Hepatocyte (in vitro differentiated cells): ENCODE data around the gene SCYL3. TPM values are rescaled to one million over a fixed set of nuclear protein-coding genes. Genes with fewer than 3 reads are reported as not detected.

Experiments used
- DNase-seq: peaks from one replicate; pipeline ENCODE4 v3.0.0-alpha.2; 2016; ENCODE audit warnings: low spot score
- H2AFZ ChIP-seq: fragments of 200-600 bp; sonication (generic); 2 replicates; pipeline ENCODE4 v1.6.0; 2016; ENCODE audit warnings: antibody characterized with exemption, mild to moderate bottlenecking
- H3K27ac ChIP-seq: fragments of 200-600 bp; sonication (generic); 2 replicates; pipeline ENCODE4 v1.5.1; 2016; ENCODE audit warnings: mild to moderate bottlenecking
- H3K27me3 ChIP-seq: fragments of 200-600 bp; sonication (generic); 2 replicates; pipeline ENCODE4 v1.6.1; 2016
- H3K36me3 ChIP-seq: fragments of 200-600 bp; sonication (generic); replicated peaks from 2 replicates; pipeline ENCODE4 v1.5.1; 2016; ENCODE audit warnings: low read depth; ENCODE audit not compliant: insufficient read depth
- H3K4me1 ChIP-seq: fragments of 200-600 bp; sonication (generic); 2 replicates; pipeline ENCODE4 v1.5.1; 2016; ENCODE audit warnings: mild to moderate bottlenecking, moderate library complexity; ENCODE audit not compliant: insufficient read depth
- H3K4me2 ChIP-seq: fragments of 200-600 bp; sonication (generic); 2 replicates; pipeline ENCODE4 v1.6.0; 2016
- H3K4me3 ChIP-seq: fragments of 200-600 bp; sonication (generic); 2 replicates; pipeline ENCODE4 v1.5.1; 2016; ENCODE audit warnings: mild to moderate bottlenecking
- H3K79me2 ChIP-seq: fragments of 200-600 bp; sonication (generic); 2 replicates; pipeline ENCODE4 v1.6.0; 2017; ENCODE audit warnings: mild to moderate bottlenecking
- H3K9me2 ChIP-seq: fragments of 200-600 bp; sonication (generic); replicated peaks from 2 replicates; pipeline ENCODE4 v1.6.0; 2017; ENCODE audit warnings: mild to moderate bottlenecking; ENCODE audit not compliant: insufficient read depth
- H3K9me3 ChIP-seq: fragments of 200-600 bp; sonication (generic); 2 replicates; pipeline ENCODE4 v1.5.1; 2016; ENCODE audit warnings: low read depth, mild to moderate bottlenecking
- H4K20me1 ChIP-seq: fragments of 200-600 bp; sonication (generic); 2 replicates; pipeline ENCODE4 v1.6.0; 2016; ENCODE audit warnings: mild to moderate bottlenecking; ENCODE audit not compliant: insufficient read depth, poor library complexity, severe bottlenecking
- EZH2 ChIP-seq: fragments of 200-600 bp; sonication (generic); IDR thresholded peaks from 2 replicates; pipeline ENCODE4 v1.6.1; 2016; ENCODE audit warnings: antibody characterized with exemption, mild to moderate bottlenecking, borderline replicate concordance
- EZH2phosphoT487 ChIP-seq: fragments of 200-600 bp; sonication (generic); IDR thresholded peaks from one replicate; pipeline ENCODE4 v1.6.1; 2018; ENCODE audit warnings: antibody characterized with exemption, mild to moderate bottlenecking, low read depth, moderate library complexity; ENCODE audit not compliant: unreplicated experiment, severe bottlenecking
- WGBS: methylation state at CpG from one replicate; pipeline ENCODE4 v1.1.6; 2016; ENCODE audit warnings: low lambda C conversion rate; ENCODE audit errors: missing lambda C conversion rate; 5-methylcytosine and 5-hydroxymethylcytosine counted together
- polyA plus RNA-seq: library from polyadenylated mRNA; unstranded; fragments of >200 nt; fragmentation: Nextera tagmentation; extraction: Ambion mirVana; gene quantifications from 2 replicates; pipeline ENCODE4 v1.2.1, GENCODE V29; 2016
- total RNA-seq: library from RNA; depleted of rRNA; stranded (reverse); fragments of >200 nt; gene quantifications from 2 replicates; pipeline ENCODE4 v1.2.3, GENCODE V29; 2014
- TF ChIP-seq, protein P1 (sequence below): fragments of 200-600 bp; sonication (generic); IDR thresholded peaks from 2 replicates; pipeline ENCODE4 v1.5.1; 2016; ENCODE audit warnings: antibody characterized with exemption, mild to moderate bottlenecking; ENCODE audit not compliant: poor library complexity

Gene SCYL3
- total and polyA plus RNA-seq, 2 experiments from 2014 or later: 4.9 to 7.7 TPM

DNA sequence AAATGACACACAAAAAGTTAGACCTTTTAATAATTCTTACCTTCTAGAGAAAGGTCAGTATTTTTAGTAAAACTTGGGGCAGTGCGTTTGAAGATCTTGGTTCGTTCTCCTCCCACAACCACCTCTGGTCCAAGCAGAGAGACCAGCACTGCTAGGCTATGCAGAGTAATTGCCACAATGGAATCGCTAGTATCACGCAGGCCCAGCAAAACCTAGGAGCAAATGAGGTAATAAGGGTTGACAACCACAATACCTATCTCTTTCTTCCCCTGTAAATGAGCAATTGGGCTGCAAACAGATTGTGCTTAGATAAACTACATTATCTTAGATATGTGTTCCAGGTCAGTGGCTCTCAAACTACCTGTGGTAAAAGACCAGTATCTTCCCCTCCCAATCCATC, 34.7 kb downstream of the SCYL3 start:
- no peak overlapping the region for H2AFZ ChIP-seq
- H3K27ac ChIP-seq: no peak overlapping the region
- DNase-seq: no peak
- no peak overlapping the region for H3K4me3 ChIP-seq
- H3K4me1 ChIP-seq: no peaks in the 10 kb centered on the region
- H3K9me3 ChIP-seq: no peaks in the 10 kb centered on the region
- H3K4me2 ChIP-seq: no peak overlapping the region
- TF ChIP-seq, protein P1, sequence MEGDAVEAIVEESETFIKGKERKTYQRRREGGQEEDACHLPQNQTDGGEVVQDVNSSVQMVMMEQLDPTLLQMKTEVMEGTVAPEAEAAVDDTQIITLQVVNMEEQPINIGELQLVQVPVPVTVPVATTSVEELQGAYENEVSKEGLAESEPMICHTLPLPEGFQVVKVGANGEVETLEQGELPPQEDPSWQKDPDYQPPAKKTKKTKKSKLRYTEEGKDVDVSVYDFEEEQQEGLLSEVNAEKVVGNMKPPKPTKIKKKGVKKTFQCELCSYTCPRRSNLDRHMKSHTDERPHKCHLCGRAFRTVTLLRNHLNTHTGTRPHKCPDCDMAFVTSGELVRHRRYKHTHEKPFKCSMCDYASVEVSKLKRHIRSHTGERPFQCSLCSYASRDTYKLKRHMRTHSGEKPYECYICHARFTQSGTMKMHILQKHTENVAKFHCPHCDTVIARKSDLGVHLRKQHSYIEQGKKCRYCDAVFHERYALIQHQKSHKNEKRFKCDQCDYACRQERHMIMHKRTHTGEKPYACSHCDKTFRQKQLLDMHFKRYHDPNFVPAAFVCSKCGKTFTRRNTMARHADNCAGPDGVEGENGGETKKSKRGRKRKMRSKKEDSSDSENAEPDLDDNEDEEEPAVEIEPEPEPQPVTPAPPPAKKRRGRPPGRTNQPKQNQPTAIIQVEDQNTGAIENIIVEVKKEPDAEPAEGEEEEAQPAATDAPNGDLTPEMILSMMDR: no peak
- no peak for TF ChIP-seq EZH2
- H3K36me3 ChIP-seq: no peaks in the 10 kb centered on the region
- no peaks in the 10 kb centered on the region for H4K20me1 ChIP-seq
- H3K27me3 ChIP-seq: no peaks in the 10 kb centered on the region
- H3K9me2 ChIP-seq: no peaks in the 10 kb centered on the region
- H3K79me2 ChIP-seq: no peaks in the 10 kb centered on the region
- WGBS: 85% methylated on average over 4 of the region's 4 CpGs

DNA sequence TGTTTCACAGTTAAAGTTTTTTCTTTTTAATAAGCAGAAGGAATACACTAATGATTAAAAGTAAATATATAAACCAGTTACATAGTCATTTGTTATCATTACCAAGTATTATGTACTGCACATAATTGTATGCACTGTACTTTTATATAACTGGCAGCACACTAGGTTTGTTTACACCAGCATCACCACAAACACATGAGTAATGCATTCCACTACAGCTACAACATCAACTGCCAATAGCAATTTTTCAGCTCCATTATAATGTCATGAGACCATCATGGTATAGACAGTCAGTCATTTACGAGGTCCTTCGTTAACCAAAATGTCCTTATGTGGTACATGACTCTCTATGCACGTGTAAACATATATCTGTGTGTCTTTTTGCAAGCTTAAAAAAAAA, 35.2 kb downstream of the SCYL3 start:
- Histone ChIP-seq H4K20me1 (no peaks in the 10 kb centered on the region), H3K27me3 (no peaks in the 10 kb centered on the region), H3K4me2 (no peak overlapping the region), H3K36me3 (no peaks in the 10 kb centered on the region), H2AFZ (no peak overlapping the region), H3K4me1 (no peaks in the 10 kb centered on the region), H3K4me3 (no peak overlapping the region), H3K9me2 (no peaks in the 10 kb centered on the region), H3K27ac (no peak overlapping the region), H3K9me3 (no peaks in the 10 kb centered on the region), H3K79me2 (no peaks in the 10 kb centered on the region)
- TF ChIP-seq EZH2: no peak
- TF ChIP-seq EZH2phosphoT487: no peak
- TF ChIP-seq, protein P1: no peak
- 65% methylated on average over 3 of the region's 3 CpGs for WGBS
- no peak for DNase-seq

DNA sequence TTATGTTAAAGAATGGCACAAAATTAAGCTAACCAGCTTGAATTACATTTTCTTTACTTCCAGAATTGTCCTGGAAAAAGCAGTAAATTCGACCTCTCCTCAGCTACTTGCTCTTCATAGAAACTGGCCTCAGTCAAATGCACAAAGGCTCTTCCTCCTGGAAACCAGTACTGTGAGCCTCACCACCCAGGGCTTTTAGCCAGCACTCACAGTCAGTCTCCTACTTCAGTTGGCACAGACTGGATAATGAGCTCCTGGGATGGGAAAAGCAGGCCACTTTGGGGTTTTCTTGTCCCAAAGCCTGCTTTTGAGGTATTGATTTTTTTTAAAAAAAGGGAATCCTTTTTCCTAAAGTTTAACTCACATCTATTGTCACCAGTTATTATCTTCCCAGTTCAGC, 40.4 kb downstream of the SCYL3 start:
- Histone ChIP-seq H3K9me3 (no peaks in the 10 kb centered on the region), H3K4me1 (no peaks in the 10 kb centered on the region), H3K4me3 (no peak overlapping the region), H3K36me3 (no peaks in the 10 kb centered on the region), H3K79me2 (no peaks in the 10 kb centered on the region), H2AFZ (no peak overlapping the region), H3K9me2 (no peaks in the 10 kb centered on the region), H4K20me1 (no peaks in the 10 kb centered on the region), H3K27me3 (no peaks in the 10 kb centered on the region), H3K27ac (no peak overlapping the region), H3K4me2 (no peak overlapping the region)
- TF ChIP-seq, protein P1: no peak
- no peak for DNase-seq
- WGBS: 100% methylated on average over 1 of the region's 1 CpG

- H3K4me2 ChIP-seq: no peak overlapping the region
- no peak overlapping the region for H2AFZ ChIP-seq
- no peak for DNase-seq
- H3K79me2 ChIP-seq: no peaks in the 10 kb centered on the region
- no peaks in the 10 kb centered on the region for H3K9me2 ChIP-seq
- H3K4me1 ChIP-seq: no peaks in the 10 kb centered on the region
- WGBS: 83% methylated on average over 5 of the region's 5 CpGs
- no peak overlapping the region for H3K4me3 ChIP-seq
- H4K20me1 ChIP-seq: no peaks in the 10 kb centered on the region
- no peaks in the 10 kb centered on the region for H3K27me3 ChIP-seq
- H3K27ac ChIP-seq: no peak overlapping the region
- TF ChIP-seq, protein P1: no peak
- TF ChIP-seq EZH2: no peak
- no peak for TF ChIP-seq EZH2phosphoT487
- H3K9me3 ChIP-seq: no peaks in the 10 kb centered on the region
- no peaks in the 10 kb centered on the region for H3K36me3 ChIP-seq
These were observed 44.2 kb downstream of the SCYL3 start for GRCh38 chr1:169849346-169850022.
